ENCODE results near the gene GALNT2. TPM values are rescaled to one million over a fixed set of nuclear protein-coding genes. Genes with fewer than 3 reads are reported as not detected.

The GALNT2 gene
- total and polyA plus RNA-seq, 10 of the 15 experiments (the other 5 are each of a cell fraction or from before 2014, with no cell fraction given) = 0.52 to 27.7 (median 16.3) TPM

DNA sequence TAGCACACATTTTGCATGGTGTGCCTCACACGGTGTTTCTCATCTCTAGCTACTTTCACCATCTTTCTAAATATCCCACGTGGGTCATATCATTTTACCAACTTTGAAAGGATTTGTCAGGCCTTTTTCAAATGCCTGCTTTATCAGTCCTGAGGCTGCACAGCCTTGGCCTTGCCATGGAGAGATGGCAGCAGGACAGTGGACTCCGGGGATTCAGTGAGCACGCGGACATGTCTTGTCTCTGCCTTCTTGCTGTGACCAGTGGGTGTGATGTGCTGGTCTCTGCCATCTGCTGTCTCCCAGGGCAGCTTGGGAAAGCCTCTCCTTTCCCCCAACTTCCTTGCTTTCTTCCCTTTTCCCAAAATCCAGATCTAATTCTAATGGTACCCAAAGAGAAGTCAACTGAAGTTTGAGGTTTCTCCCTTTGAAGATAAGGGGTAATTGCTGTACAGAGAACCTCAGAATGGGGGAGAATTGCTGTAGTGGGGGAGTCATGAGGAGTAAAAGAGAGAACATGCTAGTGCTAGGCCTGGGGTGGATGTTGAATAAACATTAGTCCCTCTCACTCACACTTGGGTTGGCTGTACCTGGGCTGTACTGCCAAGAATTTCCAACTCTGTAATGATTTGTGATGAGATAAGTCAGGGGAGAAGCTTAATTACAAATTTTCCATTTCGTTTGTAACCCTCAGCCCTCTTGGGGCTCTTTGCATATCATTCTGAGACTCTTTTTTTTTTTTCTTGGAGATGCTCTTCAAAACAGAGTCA, 99.5 kb downstream of the GALNT2 start:
- Histone ChIP-seq H3K4me1 (ENCODE audit: control insufficient read depth, insufficient read depth, low read length) (peaks cover 26% of the 10 kb centered on the region), H3K4me3 (no peak overlapping the region), H3K27me3 (replicated peaks in 1 of 2; ENCODE audit: control insufficient read depth in 2 of 2, insufficient read depth in 2 of 2, low read length in 1 of 2) (no peaks in the 10 kb centered on the region), H3K27ac (ENCODE audit: control insufficient read depth, insufficient read depth) (no peak overlapping the region), H3K9me3 (replicated peaks; ENCODE audit: control insufficient read depth, insufficient read depth, low read length) (no peaks in the 10 kb centered on the region; the same call in 2 of the 3 replicates), H3K79me2 (ENCODE audit: control insufficient read depth, insufficient read depth, low read length) (peaks cover 21% of the 10 kb centered on the region), H3K9ac (ENCODE audit: control insufficient read depth, insufficient read depth, low read length) (no peak overlapping the region), H2AFZ (ENCODE audit: control insufficient read depth, low read depth, low read length) (no peak overlapping the region), H3K36me3 (ENCODE audit: control insufficient read depth in 2 of 2, insufficient read depth in 2 of 2, low read length in 1 of 2) (no peaks in the 10 kb centered on the region), H4K20me1 (ENCODE audit: control insufficient read depth, insufficient read depth) (no peaks in the 10 kb centered on the region), H3K4me2 (ENCODE audit: control insufficient read depth, insufficient read depth) (no peak overlapping the region)
- FAIRE-seq (no peak), ATAC-seq (no peak), DNase-seq (ENCODE audit: low read depth, low spot score) (no peak)
- ChIA-PET SMC1A (ENCODE audit: uncharacterized antibody, unreplicated experiment) (interaction anchor here (0.9 to 3.8 kb wide), 15 partner anchors 10 to 454 kb away, joined by 3 to 26 read pairs (median 5); no protein-coding TSS in a partner anchor), POLR2A (interaction anchor here (1.2 to 1.7 kb wide), 2 partner anchors 16 to 19 kb away, joined by 4 to 5 read pairs; no protein-coding TSS in a partner anchor), RAD21 (ENCODE audit: unreplicated experiment) (interaction anchor here (0.6 to 2.1 kb wide), 12 partner anchors 17 to 505 kb away, joined by 3 to 14 read pairs (median 3); partner anchors contain the start of gene GALNT2), CTCF (interaction anchor here (0.6 to 4.4 kb wide), 35 partner anchors 8 to 511 kb away, joined by 3 to 44 read pairs (median 4); no protein-coding TSS in a partner anchor)
- intact Hi-C loops (cut with micrococcal nuclease; ENCODE audit: unreplicated experiment) (loop anchor here (1.0 to 10.0 kb wide), 3 partner anchors 312 to 505 kb away; no protein-coding TSS in a partner anchor), in situ Hi-C loops (cut with MboI) (no loop called here)
- no TSS peak for BruUV-seq (replicated peaks)
- 97% methylated on average over 6 of the region's 6 CpGs for WGBS (ENCODE audit: insufficient coverage, insufficient replicate concordance, low lambda C conversion rate, missing lambda C conversion rate)
- TF ChIP-seq MYB (IDR thresholded peaks at IDR 0.05; ENCODE audit: borderline replicate concordance, low read depth, low read length) (no peak), TBL1XR1 (IDR thresholded peaks at IDR 0.05; ENCODE audit: low read depth, low read length) (no peak), POLR2AphosphoS5 (IDR thresholded peaks at IDR 0.05; ENCODE audit: low read length) (no peak), NFIC (IDR thresholded peaks at IDR 0.05; ENCODE audit: low read depth, low read length) (no peak), HDGF (IDR thresholded peaks at IDR 0.05) (no peak), RBBP5 (conservative IDR thresholded peaks at IDR 0.05) (no peak), CBX3 (IDR thresholded peaks at IDR 0.05; ENCODE audit: borderline replicate concordance, low read depth) (no peak), ZNF274 (IDR thresholded peaks at IDR 0.05; ENCODE audit: insufficient read depth, insufficient read length) (no peak), ETV6 (conservative IDR thresholded peaks at IDR 0.05 in 1 of 2, IDR thresholded peaks at IDR 0.05 in 1 of 2; ENCODE audit: borderline replicate concordance in 1 of 2, low read depth in 1 of 2) (no peak), GATAD2B (conservative IDR thresholded peaks at IDR 0.05; ENCODE audit: low read depth) (no peak), IKZF2 (IDR thresholded peaks at IDR 0.05) (no peak), LARP7 (IDR thresholded peaks at IDR 0.05) (no peak), POLR2AphosphoS2 (IDR thresholded peaks at IDR 0.05; ENCODE audit: low read depth, low read length) (no peak), NFYB (IDR thresholded peaks at IDR 0.05; ENCODE audit: insufficient read depth, low read depth, low read length) (no peak), NBN (IDR thresholded peaks at IDR 0.05) (no peak), JUNB (IDR thresholded peaks at IDR 0.05) (no peak), RFX5 (IDR thresholded peaks at IDR 0.05; ENCODE audit: low read depth, low read length) (no peak), SP1 (IDR thresholded peaks at IDR 0.05; ENCODE audit: low read depth, low read length) (no peak)
- TF ChIP-seq, protein P1, sequence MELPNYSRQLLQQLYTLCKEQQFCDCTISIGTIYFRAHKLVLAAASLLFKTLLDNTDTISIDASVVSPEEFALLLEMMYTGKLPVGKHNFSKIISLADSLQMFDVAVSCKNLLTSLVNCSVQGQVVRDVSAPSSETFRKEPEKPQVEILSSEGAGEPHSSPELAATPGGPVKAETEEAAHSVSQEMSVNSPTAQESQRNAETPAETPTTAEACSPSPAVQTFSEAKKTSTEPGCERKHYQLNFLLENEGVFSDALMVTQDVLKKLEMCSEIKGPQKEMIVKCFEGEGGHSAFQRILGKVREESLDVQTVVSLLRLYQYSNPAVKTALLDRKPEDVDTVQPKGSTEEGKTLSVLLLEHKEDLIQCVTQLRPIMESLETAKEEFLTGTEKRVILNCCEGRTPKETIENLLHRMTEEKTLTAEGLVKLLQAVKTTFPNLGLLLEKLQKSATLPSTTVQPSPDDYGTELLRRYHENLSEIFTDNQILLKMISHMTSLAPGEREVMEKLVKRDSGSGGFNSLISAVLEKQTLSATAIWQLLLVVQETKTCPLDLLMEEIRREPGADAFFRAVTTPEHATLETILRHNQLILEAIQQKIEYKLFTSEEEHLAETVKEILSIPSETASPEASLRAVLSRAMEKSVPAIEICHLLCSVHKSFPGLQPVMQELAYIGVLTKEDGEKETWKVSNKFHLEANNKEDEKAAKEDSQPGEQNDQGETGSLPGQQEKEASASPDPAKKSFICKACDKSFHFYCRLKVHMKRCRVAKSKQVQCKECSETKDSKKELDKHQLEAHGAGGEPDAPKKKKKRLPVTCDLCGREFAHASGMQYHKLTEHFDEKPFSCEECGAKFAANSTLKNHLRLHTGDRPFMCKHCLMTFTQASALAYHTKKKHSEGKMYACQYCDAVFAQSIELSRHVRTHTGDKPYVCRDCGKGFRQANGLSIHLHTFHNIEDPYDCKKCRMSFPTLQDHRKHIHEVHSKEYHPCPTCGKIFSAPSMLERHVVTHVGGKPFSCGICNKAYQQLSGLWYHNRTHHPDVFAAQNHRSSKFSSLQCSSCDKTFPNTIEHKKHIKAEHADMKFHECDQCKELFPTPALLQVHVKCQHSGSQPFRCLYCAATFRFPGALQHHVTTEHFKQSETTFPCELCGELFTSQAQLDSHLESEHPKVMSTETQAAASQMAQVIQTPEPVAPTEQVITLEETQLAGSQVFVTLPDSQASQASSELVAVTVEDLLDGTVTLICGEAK (IDR thresholded peaks at IDR 0.05; ENCODE audit: borderline replicate concordance) = no peak
